Measurements from ENCODE around the gene IL17RA.

Gene IL17RA

DNA sequence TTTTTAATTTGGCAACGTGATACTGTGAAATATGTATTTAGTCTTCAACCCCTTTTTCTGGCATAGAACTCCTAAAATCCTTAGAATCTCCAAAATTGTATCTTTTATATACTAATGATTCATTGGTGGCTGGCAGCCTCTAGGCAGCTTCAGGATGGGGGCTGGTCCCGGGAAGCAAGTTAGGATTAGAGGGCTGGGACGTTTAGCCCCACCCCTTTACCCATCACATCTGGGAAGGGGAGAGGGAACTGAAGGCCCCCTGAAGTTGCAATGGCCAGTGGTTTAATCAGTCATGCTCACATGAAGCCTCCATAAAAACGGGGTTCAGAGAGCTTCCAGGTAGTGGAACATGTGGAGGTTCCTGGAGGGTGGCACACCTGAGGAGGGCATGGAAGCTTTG lies 7.1 kb downstream of the IL17RA start:
- in situ Hi-C loops (cut with MboI; ENCODE audit: low pct_unique_long_range_greater_than_20kb, low sequenced_read_pairs, unreplicated experiment): no loop called here
- no peak for DNase-seq (ENCODE audit: low spot score)
- TF ChIP-seq CTCF (IDR thresholded peaks at IDR 0.05; ENCODE audit: extremely low read depth, insufficient read depth, missing control alignments): no peak

GRCh38 chr22:17093081-17093480 lies 8.3 kb downstream of the IL17RA start:
- TF ChIP-seq CTCF (IDR thresholded peaks at IDR 0.05; ENCODE audit: extremely low read depth, insufficient read depth, missing control alignments): no peak
- in situ Hi-C loops (cut with MboI; ENCODE audit: low pct_unique_long_range_greater_than_20kb, low sequenced_read_pairs, unreplicated experiment): no loop called here
- no peak for DNase-seq (ENCODE audit: low spot score)

GRCh38 chr22:17095538-17095937 lies 10.7 kb downstream of the IL17RA start:
- no peak for DNase-seq (ENCODE audit: low spot score)
- in situ Hi-C loops (cut with MboI; ENCODE audit: low pct_unique_long_range_greater_than_20kb, low sequenced_read_pairs, unreplicated experiment): no loop called here
- TF ChIP-seq CTCF (IDR thresholded peaks at IDR 0.05; ENCODE audit: extremely low read depth, insufficient read depth, missing control alignments): peak; percentile 8

- no peak for TF ChIP-seq CTCF (IDR thresholded peaks at IDR 0.05; ENCODE audit: extremely low read depth, insufficient read depth, missing control alignments)
- in situ Hi-C loops (cut with MboI; ENCODE audit: low pct_unique_long_range_greater_than_20kb, low sequenced_read_pairs, unreplicated experiment): no loop called here
- no peak for DNase-seq (ENCODE audit: low spot score)
Measured at GRCh38 chr22:17096071-17096470, 11.3 kb downstream of the IL17RA start.

- DNase-seq (ENCODE audit: low spot score): no peak
- in situ Hi-C loops (cut with MboI; ENCODE audit: low pct_unique_long_range_greater_than_20kb, low sequenced_read_pairs, unreplicated experiment): no loop called here
- no peak for TF ChIP-seq CTCF (IDR thresholded peaks at IDR 0.05; ENCODE audit: extremely low read depth, insufficient read depth, missing control alignments)
Measured at GRCh38 chr22:17097062-17097461, 12.3 kb downstream of the IL17RA start.

DNA sequence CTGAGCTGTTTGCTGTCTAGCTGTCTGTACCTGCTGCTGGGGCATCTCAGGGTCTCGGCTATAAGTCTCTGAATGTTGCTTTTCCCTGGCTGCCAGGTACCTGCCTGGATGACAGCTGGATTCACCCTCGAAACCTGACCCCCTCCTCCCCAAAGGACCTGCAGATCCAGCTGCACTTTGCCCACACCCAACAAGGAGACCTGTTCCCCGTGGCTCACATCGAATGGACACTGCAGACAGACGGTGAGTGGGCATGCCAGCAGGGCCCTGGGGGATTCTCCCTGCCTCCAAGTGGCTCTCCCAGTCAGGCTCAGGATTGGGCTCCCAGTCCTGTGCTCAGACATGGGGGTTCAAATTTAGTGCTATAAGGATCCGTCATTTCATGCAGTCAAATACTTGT lies 12.9 kb downstream of the IL17RA start:
- no peak for DNase-seq (ENCODE audit: low spot score)
- in situ Hi-C loops (cut with MboI; ENCODE audit: low pct_unique_long_range_greater_than_20kb, low sequenced_read_pairs, unreplicated experiment): no loop called here
- TF ChIP-seq CTCF (IDR thresholded peaks at IDR 0.05; ENCODE audit: extremely low read depth, insufficient read depth, missing control alignments): no peak

- in situ Hi-C loops (cut with MboI; ENCODE audit: low pct_unique_long_range_greater_than_20kb, low sequenced_read_pairs, unreplicated experiment): no loop called here
- TF ChIP-seq CTCF (IDR thresholded peaks at IDR 0.05; ENCODE audit: extremely low read depth, insufficient read depth, missing control alignments): no peak
- no peak for DNase-seq (ENCODE audit: low spot score)
Measured at GRCh38 chr22:17098379-17098819, 13.6 kb downstream of the IL17RA start.

All from GM13977 (cell line).